GM18907 (cell line): Measurements from ENCODE around the gene RNF215.
"Not testable (repeated sequence)": the region's sequence is repeated elsewhere in the genome, so short reads cannot be mapped to it uniquely, and the experiment has no call there.

ENCODE experiments used
- ATAC-seq: cut with Tn5 transposase; IDR thresholded peaks from one replicate; pipeline ENCODE4 v1.9.1; 2021; ENCODE audit warnings: mild to moderate bottlenecking, moderate library complexity; ENCODE audit not compliant: unreplicated experiment

RNF215 gene

GRCh38 chr22:30421695-30422480, 34.7 kb upstream of the RNF215 start:
- ATAC-seq = no peak

- ATAC-seq = no peak
Measured at GRCh38 chr22:30420347-30421125, 33.3 kb upstream of the RNF215 start.

- ATAC-seq = no peak
Measured at GRCh38 chr22:30416837-30417236, 29.6 kb upstream of the RNF215 start.

- no peak for ATAC-seq
Measured at GRCh38 chr22:30416403-30416802, 29.2 kb upstream of the RNF215 start.

GRCh38 chr22:30414525-30415047, 27.4 kb upstream of the RNF215 start:
- ATAC-seq = no peak

- no peak for ATAC-seq
Measured at GRCh38 chr22:30413745-30414524, 26.7 kb upstream of the RNF215 start.

GRCh38 chr22:30413001-30413400, 25.8 kb upstream of the RNF215 start:
- no peak for ATAC-seq

GRCh38 chr22:30411780-30412179, 24.6 kb upstream of the RNF215 start:
- no peak for ATAC-seq

GRCh38 chr22:30408388-30409102, 21.3 kb upstream of the RNF215 start:
- no peak for ATAC-seq

- no peak for ATAC-seq
Measured at GRCh38 chr22:30406400-30406799, 19.2 kb upstream of the RNF215 start.

- no peak for ATAC-seq
Measured at GRCh38 chr22:30405731-30406130, 18.5 kb upstream of the RNF215 start.

- no peak for ATAC-seq
Measured at GRCh38 chr22:30404307-30404706, 17.1 kb upstream of the RNF215 start.

- ATAC-seq = not testable (repeated sequence)
Measured at GRCh38 chr22:30402766-30403104, 15.5 kb upstream of the RNF215 start.

GRCh38 chr22:30402028-30402765, 15.0 kb upstream of the RNF215 start:
- ATAC-seq = no peak

GRCh38 chr22:30401024-30401423, 13.8 kb upstream of the RNF215 start:
- ATAC-seq = not testable (repeated sequence)

- ATAC-seq = no peak
Measured at GRCh38 chr22:30400159-30400558, 12.9 kb upstream of the RNF215 start.

GRCh38 chr22:30399718-30400117, 12.5 kb upstream of the RNF215 start:
- ATAC-seq = no peak

GRCh38 chr22:30398685-30399680, 11.8 kb upstream of the RNF215 start:
- ATAC-seq = no peak
